Endothelial cell of umbilical vein (primary cell): ENCODE results near the gene LRRTM4. TPM values are rescaled to one million over a fixed set of nuclear protein-coding genes. Genes with fewer than 3 reads are reported as not detected.

Source experiments
- BruUV-seq: library from RNA; stranded (reverse); fragments of 400-500 nt; replicated peaks from 2 replicates; lab custom pipeline; 2021; lab: Mats Ljungman, UMichigan
- CTCF ChIA-PET: fragments of 300-600, 350-600 bp; sonication (Branson Sonifier 250); formaldehyde crosslinking; loops from one replicate; lab custom pipeline; 2021; ENCODE audit warnings: antibody characterized with exemption, inconsistent platforms; lab: Charles Lee
- POLR2A ChIA-PET: fragments of 300-600, 350-600 bp; sonication (Branson Sonifier 250); formaldehyde crosslinking; loops from one replicate; lab custom pipeline; 2021; ENCODE audit warnings: antibody characterized with exemption, inconsistent platforms; lab: Charles Lee
- DNase-seq: peaks from one replicate; pipeline ENCODE4 v3.0.0-alpha.2; 2011; ENCODE audit warnings: low read depth, low spot score
- FAIRE-seq: peaks from 2 replicates; lab custom pipeline; 2011; peaks lifted over from hg19 to GRCh38; lab: Jason Lieb, UNC
- H2AFZ ChIP-seq: 2 replicates; pipeline ENCODE4 v1.6.0; 2012; ENCODE audit warnings: low read depth, low read length, control low read depth, inconsistent platforms
- H3K27ac ChIP-seq: 2 replicates; pipeline ENCODE4 v1.5.1; 2011; ENCODE audit warnings: low read depth, mild to moderate bottlenecking, control low read depth, low read length, moderate library complexity; ENCODE audit not compliant: insufficient read depth
- H3K27me3 ChIP-seq, 2 experiments: 2 replicates each; pipeline versions ENCODE4 v1.6.0 to v1.6.1; 2011; ENCODE audit warnings: low read length in 2 of 2, mixed read lengths in 1 of 2; ENCODE audit not compliant: control insufficient read depth in 2 of 2, insufficient read depth in 2 of 2
- H3K36me3 ChIP-seq, 2 experiments: 2 replicates in 1 of 2; 3 replicates in 1 of 2; pipeline ENCODE4 v1.5.1; 2011; ENCODE audit warnings: low read length in 2 of 2, mild to moderate bottlenecking in 1 of 2, moderate library complexity in 1 of 2; ENCODE audit not compliant: control insufficient read depth in 2 of 2, insufficient read depth in 2 of 2; ENCODE audit errors: extremely low read depth in 1 of 2
- H3K4me1 ChIP-seq: 3 replicates; pipeline ENCODE4 v1.5.1; 2011; ENCODE audit warnings: mild to moderate bottlenecking, low read length; ENCODE audit not compliant: control insufficient read depth, insufficient read depth; ENCODE audit errors: extremely low read depth
- H3K4me2 ChIP-seq: 2 replicates; pipeline ENCODE4 v1.6.1; 2011; ENCODE audit warnings: low read length, control low read depth, mixed read lengths; ENCODE audit not compliant: insufficient read depth
- H3K4me3 ChIP-seq, 3 experiments: fragments of 200-600 bp in 1 of 3; sonication (generic), shearing (Covaris generic) in 1 of 3; replicated peaks in 1 of 3; 2 replicates each; pipeline ENCODE4 v1.5.1; 2011 to 2016; ENCODE audit warnings: control low read depth in 3 of 3, low read length in 3 of 3, mild to moderate bottlenecking in 2 of 3, inconsistent platforms in 1 of 3, low read depth in 1 of 3, moderate library complexity in 1 of 3; ENCODE audit not compliant: insufficient read depth in 1 of 3
- H3K79me2 ChIP-seq: 2 replicates; pipeline ENCODE4 v1.6.0; 2012; ENCODE audit warnings: low read length, inconsistent platforms; ENCODE audit not compliant: control insufficient read depth, insufficient read depth
- H3K9ac ChIP-seq: replicated peaks from 2 replicates; pipeline ENCODE3; 2011; ENCODE audit warnings: low read length, control low read depth; ENCODE audit not compliant: insufficient read depth; ENCODE audit errors: extremely low read depth
- H3K9me1 ChIP-seq: replicated peaks from 3 replicates; pipeline ENCODE4 v1.6.0; 2011; ENCODE audit warnings: mild to moderate bottlenecking, low read length; ENCODE audit not compliant: control insufficient read depth, insufficient read depth; ENCODE audit errors: extremely low read depth
- H3K9me3 ChIP-seq: replicated peaks from 2 replicates; pipeline ENCODE4 v1.5.1; 2012; ENCODE audit warnings: low read length, inconsistent platforms; ENCODE audit not compliant: control insufficient read depth, insufficient read depth
- H4K20me1 ChIP-seq: replicated peaks from 2 replicates; pipeline ENCODE3; 2011; ENCODE audit warnings: mild to moderate bottlenecking, low read length; ENCODE audit not compliant: control insufficient read depth, insufficient read depth; ENCODE audit errors: extremely low read depth
- EZH2 ChIP-seq: IDR thresholded peaks from 2 replicates; pipeline ENCODE4 v1.6.1; 2012; ENCODE audit warnings: borderline replicate concordance, low read depth, mild to moderate bottlenecking, moderate library complexity, low read length, inconsistent platforms; ENCODE audit not compliant: severe bottlenecking
- FOS ChIP-seq: IDR thresholded peaks from 2 replicates; pipeline ENCODE4 v1.6.1; 2011; ENCODE audit warnings: mild to moderate bottlenecking, low read length, moderate library complexity, borderline replicate concordance; ENCODE audit not compliant: insufficient read depth
- GATA2 ChIP-seq: IDR thresholded peaks from 2 replicates; pipeline ENCODE4 v1.7.0; 2011; ENCODE audit warnings: low read depth, mild to moderate bottlenecking, moderate library complexity, mixed read lengths, low read length; ENCODE audit not compliant: insufficient read length, insufficient read depth
- JUN ChIP-seq: IDR thresholded peaks from 2 replicates; pipeline ENCODE4 v1.6.1; 2011; ENCODE audit warnings: borderline replicate concordance, low read depth; ENCODE audit not compliant: insufficient read length, insufficient read depth
- MYC ChIP-seq: IDR thresholded peaks from one replicate; pipeline ENCODE4 v1.6.1; 2011; ENCODE audit warnings: mild to moderate bottlenecking, low read depth, low read length
- POLR2A ChIP-seq: IDR thresholded peaks from 2 replicates; pipeline ENCODE4 v1.6.1; 2012; ENCODE audit warnings: low read depth, mild to moderate bottlenecking, control low read depth, low read length
- POLR2AphosphoS5 ChIP-seq: IDR thresholded peaks from 2 replicates; pipeline ENCODE4 v1.6.1; 2012; ENCODE audit warnings: low read depth, mild to moderate bottlenecking, control low read depth, low read length, moderate library complexity; ENCODE audit not compliant: insufficient read depth
- dilution Hi-C: fragments of 300-500 bp; cut with MboI; formaldehyde crosslinking; loops from one replicate; pipeline ENCODE4 v1.15.0; 2019; ENCODE audit warnings: low sequenced_read_pairs; ENCODE audit not compliant: extremely low pct_ligation_motif_present
- intact Hi-C: fragments of 100-400 bp; cut with micrococcal nuclease; formaldehyde crosslinking; loops from one replicate; pipeline ENCODE4 v1.10.0; 2022
- polyA plus RNA-seq, 4 experiments: library from polyadenylated mRNA; depleted of rRNA in 3 of 4; stranded (reverse) in 3 of 4; unstranded in 1 of 4; fragments of >200 nt; gene quantifications; 2 replicates each; pipeline versions ENCODE4 v1.2.1 to v1.2.3, GENCODE V29; 2011 to 2012; ENCODE audit warnings: missing spikeins in 1 of 4
- total RNA-seq: library from RNA; stranded (reverse); gene quantifications from 2 replicates; pipeline ENCODE4 v1.2.3, GENCODE V29; 2021
- TF ChIP-seq, protein P1 (sequence below): IDR thresholded peaks from 2 replicates; pipeline ENCODE4 v1.6.1; 2011; ENCODE audit not compliant: insufficient read depth, insufficient read length
- TF ChIP-seq, protein P2 (sequence below), 2 donors: IDR thresholded peaks; 1 replicate in 1 of 2; 2 replicates in 1 of 2; pipeline ENCODE4 v1.5.1; 2011; ENCODE audit warnings: low read length in 2 of 2, mild to moderate bottlenecking in 2 of 2, moderate library complexity in 2 of 2, control low read depth in 1 of 2, inconsistent platforms in 1 of 2, low read depth in 1 of 2; ENCODE audit not compliant: insufficient read depth in 1 of 2; ENCODE audit errors: extremely low read depth in 1 of 2

Gene LRRTM4
- total and polyA plus RNA-seq, 2 donors (not counting 3 experiments of a cell fraction or from before 2014, with no cell fraction given): not detected

DNA sequence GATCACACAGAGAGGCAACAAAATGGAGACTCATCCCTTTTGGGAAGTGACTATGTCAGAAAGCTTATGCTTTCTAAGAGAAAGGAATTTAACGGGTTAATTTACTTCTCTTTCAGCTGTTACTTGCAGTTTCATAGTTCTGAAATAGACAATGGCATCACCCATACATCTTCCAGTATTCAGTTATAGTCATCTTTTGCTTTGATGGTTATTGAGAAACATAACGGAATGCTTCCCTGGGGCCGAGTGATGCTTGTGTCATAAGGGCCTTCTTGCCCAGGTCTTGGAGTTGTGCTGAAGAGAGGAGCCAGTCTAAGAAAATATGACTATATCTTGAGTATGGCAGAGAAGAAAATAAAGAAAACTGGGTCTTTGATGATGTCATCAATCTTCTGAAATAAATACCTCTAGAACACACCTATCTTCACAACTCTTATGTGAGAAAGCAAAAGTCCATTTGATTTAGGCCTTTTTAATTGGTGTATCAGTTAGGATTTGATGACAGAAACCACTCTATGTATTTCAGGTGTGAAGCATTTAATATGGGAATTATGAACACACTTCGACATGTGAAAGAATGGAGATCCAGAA, 328.2 kb downstream of the LRRTM4 start:
- no TSS peak for BruUV-seq
- no peak overlapping the region for H3K9ac ChIP-seq
- H3K4me3 ChIP-seq: no peak overlapping the region
- no peaks in the 10 kb centered on the region for H3K9me3 ChIP-seq
- H4K20me1 ChIP-seq: no peaks in the 10 kb centered on the region
- no peak overlapping the region for H3K27ac ChIP-seq
- FAIRE-seq (no peak), DNase-seq (no peak)
- ChIA-PET CTCF (no interaction called here), POLR2A (no interaction called here)
- no peaks in the 10 kb centered on the region for H3K36me3 ChIP-seq
- no peak overlapping the region for H3K4me2 ChIP-seq
- H2AFZ ChIP-seq: no peak overlapping the region
- intact Hi-C loops: no loop called here
- no peaks in the 10 kb centered on the region for H3K9me1 ChIP-seq
- dilution Hi-C loops: no loop called here
- H3K27me3 ChIP-seq: no peaks in the 10 kb centered on the region
- H3K4me1 ChIP-seq: no peaks in the 10 kb centered on the region
- H3K79me2 ChIP-seq: no peaks in the 10 kb centered on the region
- no peak for TF ChIP-seq POLR2AphosphoS5
- TF ChIP-seq JUN: no peak
- no peak for TF ChIP-seq EZH2
- no peak for TF ChIP-seq GATA2
- TF ChIP-seq, protein P1, sequence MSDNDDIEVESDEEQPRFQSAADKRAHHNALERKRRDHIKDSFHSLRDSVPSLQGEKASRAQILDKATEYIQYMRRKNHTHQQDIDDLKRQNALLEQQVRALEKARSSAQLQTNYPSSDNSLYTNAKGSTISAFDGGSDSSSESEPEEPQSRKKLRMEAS: no peak
- no peak for TF ChIP-seq POLR2A
- TF ChIP-seq FOS: no peak
- TF ChIP-seq, protein P2, sequence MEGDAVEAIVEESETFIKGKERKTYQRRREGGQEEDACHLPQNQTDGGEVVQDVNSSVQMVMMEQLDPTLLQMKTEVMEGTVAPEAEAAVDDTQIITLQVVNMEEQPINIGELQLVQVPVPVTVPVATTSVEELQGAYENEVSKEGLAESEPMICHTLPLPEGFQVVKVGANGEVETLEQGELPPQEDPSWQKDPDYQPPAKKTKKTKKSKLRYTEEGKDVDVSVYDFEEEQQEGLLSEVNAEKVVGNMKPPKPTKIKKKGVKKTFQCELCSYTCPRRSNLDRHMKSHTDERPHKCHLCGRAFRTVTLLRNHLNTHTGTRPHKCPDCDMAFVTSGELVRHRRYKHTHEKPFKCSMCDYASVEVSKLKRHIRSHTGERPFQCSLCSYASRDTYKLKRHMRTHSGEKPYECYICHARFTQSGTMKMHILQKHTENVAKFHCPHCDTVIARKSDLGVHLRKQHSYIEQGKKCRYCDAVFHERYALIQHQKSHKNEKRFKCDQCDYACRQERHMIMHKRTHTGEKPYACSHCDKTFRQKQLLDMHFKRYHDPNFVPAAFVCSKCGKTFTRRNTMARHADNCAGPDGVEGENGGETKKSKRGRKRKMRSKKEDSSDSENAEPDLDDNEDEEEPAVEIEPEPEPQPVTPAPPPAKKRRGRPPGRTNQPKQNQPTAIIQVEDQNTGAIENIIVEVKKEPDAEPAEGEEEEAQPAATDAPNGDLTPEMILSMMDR (IDR thresholded peaks at IDR 0.05; ENCODE audit: extremely low read depth in 1 of 2, insufficient read depth in 1 of 2, low read depth in 1 of 2, low read length in 2 of 2): no peak
- TF ChIP-seq MYC: no peak
